Esophagus (tissue), 2 donors: ENCODE measurements around the gene PXYLP1. TPM values are rescaled to one million over a fixed set of nuclear protein-coding genes. Genes with fewer than 3 reads are reported as not detected.

Source experiments
- H3K27ac ChIP-seq, 2 donors: one replicate each; pipeline ENCODE4 v1.5.1; 2013; ENCODE audit warnings: low read depth in 2 of 2, mild to moderate bottlenecking in 2 of 2, inconsistent platforms in 1 of 2, low read length in 1 of 2, moderate library complexity in 1 of 2
- H3K27me3 ChIP-seq, 2 donors: one replicate each; pipeline ENCODE4 v1.6.1; 2013; ENCODE audit warnings: low read length in 2 of 2, control low read depth in 1 of 2, mild to moderate bottlenecking in 1 of 2; ENCODE audit not compliant: insufficient read depth in 2 of 2, control insufficient read depth in 1 of 2
- H3K36me3 ChIP-seq, 2 donors: one replicate each; pipeline ENCODE4 v1.6.1; 2013; ENCODE audit warnings: low read length in 1 of 2; ENCODE audit not compliant: control insufficient read depth in 2 of 2, insufficient read depth in 2 of 2
- H3K4me1 ChIP-seq, 2 donors: one replicate each; pipeline ENCODE4 v1.6.1; 2013; ENCODE audit warnings: low read length in 1 of 2; ENCODE audit not compliant: control insufficient read depth in 2 of 2, insufficient read depth in 2 of 2
- H3K4me3 ChIP-seq, 2 donors: one replicate each; pipeline ENCODE4 v1.5.1; 2013; ENCODE audit warnings: low read length in 2 of 2, mild to moderate bottlenecking in 2 of 2, low read depth in 1 of 2, moderate library complexity in 1 of 2
- H3K9me3 ChIP-seq, 2 donors: one replicate each; pipeline ENCODE4 v1.6.1; 2013; ENCODE audit warnings: mild to moderate bottlenecking in 2 of 2, low read depth in 1 of 2, low read length in 1 of 2, moderate library complexity in 1 of 2; ENCODE audit not compliant: control insufficient read depth in 2 of 2, insufficient read depth in 1 of 2
- WGBS, 2 donors: extraction: QIAGEN DNeasy Blood & Tissue Kit; methylation state at CpG; one replicate each; pipeline ENCODE4 v1.1.7; 2013; 5-methylcytosine and 5-hydroxymethylcytosine counted together
- polyA plus RNA-seq, 2 donors: library from polyadenylated mRNA; stranded (reverse); fragments of 200-250 nt; gene quantifications; one replicate each; pipeline ENCODE4 v1.2.3, GENCODE V29; 2013
- donor health status: healthy with polysubstance abuse.
- donor health status: Bipolar disorder and iron deficiency.

The PXYLP1 gene, protein sequence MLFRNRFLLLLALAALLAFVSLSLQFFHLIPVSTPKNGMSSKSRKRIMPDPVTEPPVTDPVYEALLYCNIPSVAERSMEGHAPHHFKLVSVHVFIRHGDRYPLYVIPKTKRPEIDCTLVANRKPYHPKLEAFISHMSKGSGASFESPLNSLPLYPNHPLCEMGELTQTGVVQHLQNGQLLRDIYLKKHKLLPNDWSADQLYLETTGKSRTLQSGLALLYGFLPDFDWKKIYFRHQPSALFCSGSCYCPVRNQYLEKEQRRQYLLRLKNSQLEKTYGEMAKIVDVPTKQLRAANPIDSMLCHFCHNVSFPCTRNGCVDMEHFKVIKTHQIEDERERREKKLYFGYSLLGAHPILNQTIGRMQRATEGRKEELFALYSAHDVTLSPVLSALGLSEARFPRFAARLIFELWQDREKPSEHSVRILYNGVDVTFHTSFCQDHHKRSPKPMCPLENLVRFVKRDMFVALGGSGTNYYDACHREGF
- 1 to 10 TPM; 1.1 to 1.2 TPM for polyA plus RNA-seq

DNA sequence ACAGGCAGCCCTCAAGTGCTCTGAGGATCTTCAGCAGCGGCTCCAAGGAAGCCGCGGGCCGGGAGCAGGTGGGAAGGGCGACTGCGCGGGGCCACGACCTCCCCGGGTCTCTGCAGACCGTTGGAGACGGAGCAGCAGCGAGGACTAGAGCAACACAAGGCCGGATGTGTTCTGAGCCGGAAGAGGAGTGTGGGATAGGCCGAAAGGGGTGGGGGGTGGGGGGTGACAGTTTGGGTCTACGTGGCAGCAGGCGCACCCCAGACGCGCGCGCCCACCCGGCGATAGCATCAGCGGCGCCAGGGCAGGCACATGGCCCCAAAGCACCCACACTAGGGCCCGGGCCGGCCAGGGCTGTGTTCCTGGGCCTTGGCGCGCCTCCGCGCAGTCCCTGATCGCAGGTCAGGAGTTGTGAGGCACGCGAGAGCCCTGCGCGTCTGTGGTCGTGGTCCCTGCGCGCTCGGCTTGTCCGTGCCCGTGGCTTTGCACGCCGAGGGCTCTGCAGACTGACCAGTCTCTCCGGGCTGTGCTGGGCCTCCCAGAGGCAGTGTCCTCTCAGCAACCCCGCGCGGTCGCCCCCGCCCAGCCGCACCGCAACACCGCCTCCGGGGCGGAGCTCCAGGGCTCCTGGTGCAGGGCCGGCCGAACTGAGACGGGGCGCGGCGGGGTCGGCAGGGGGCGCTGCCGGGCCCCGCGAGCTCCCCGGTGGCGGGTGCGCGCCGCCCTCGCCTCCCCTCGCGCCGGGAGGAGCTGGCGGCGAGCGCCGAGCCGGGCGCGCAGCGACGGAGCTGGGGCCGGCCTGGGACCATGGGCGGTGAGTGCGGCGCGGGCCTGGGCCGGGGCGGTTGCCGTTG, at the start of gene PXYLP1:
TSS of gene PXYLP1 (plus strand) at position 725 of the 851 bp plus-strand sequence. CDS start 28,351 bp downstream, outside the sequence.
- Histone ChIP-seq H3K36me3 (no peaks in the 10 kb centered on the region), H3K4me1 (peaks cover 2% of the 10 kb centered on the region in 2 donors), H3K9me3 (no peaks in the 10 kb centered on the region), H3K27me3 (no peaks in the 10 kb centered on the region), H3K4me3 (peak within 1 kb of the TSS; percentile 69 to 77), H3K27ac (peak within 1 kb of the TSS; percentile 55 to 65)
- WGBS, 2 donors: 1% methylated on average over 79 to 92 of the region's 92 CpGs

DNA sequence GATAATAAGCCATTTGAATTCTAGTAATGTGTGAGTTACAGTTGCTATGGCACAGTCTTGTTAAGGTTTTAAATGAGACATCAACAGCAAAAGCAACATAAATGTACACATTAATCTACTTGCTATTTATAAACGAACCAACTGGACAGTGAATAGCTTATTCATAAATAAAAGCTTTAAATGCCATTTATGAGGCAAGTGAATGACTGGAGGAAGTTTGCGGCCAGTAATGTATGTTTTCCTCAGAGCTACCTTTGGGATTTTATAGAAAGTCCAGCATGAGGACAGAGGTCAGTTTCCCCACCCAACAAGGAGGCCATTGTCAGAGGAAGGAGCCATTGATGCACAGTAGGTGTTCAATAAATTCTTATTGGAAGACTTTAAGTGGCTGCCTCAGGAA, 48.0 kb upstream of the PXYLP1 start:
- Histone ChIP-seq H3K27me3 (no peaks in the 10 kb centered on the region), H3K4me1 (no peaks in the 10 kb centered on the region), H3K9me3 (peaks cover 0 to 2% of the 10 kb centered on the region in 2 donors), H3K36me3 (no peaks in the 10 kb centered on the region), H3K27ac (no peak overlapping the region), H3K4me3 (no peak overlapping the region)
- WGBS, 2 donors: 38 to 70% methylated on average over 2 of the region's 2 CpGs

GRCh38 chr3:141184430-141184829, 47.2 kb upstream of the PXYLP1 start:
- no peaks in the 10 kb centered on the region for H3K27me3 ChIP-seq
- peaks cover 0 to 2% of the 10 kb centered on the region in 2 donors for H3K9me3 ChIP-seq
- WGBS, 2 donors: 68 to 78% methylated on average over 4 of the region's 4 CpGs
- H3K4me1 ChIP-seq: no peaks in the 10 kb centered on the region
- no peak overlapping the region for H3K27ac ChIP-seq
- no peaks in the 10 kb centered on the region for H3K36me3 ChIP-seq
- H3K4me3 ChIP-seq: no peak overlapping the region

GRCh38 chr3:141191097-141191749, 40.4 kb upstream of the PXYLP1 start:
- no peak overlapping the region for H3K4me3 ChIP-seq
- H3K36me3 ChIP-seq: no peaks in the 10 kb centered on the region
- WGBS, 2 donors: 74 to 91% methylated on average over 2 of the region's 2 CpGs
- H3K4me1 ChIP-seq: no peaks in the 10 kb centered on the region
- no peaks in the 10 kb centered on the region for H3K9me3 ChIP-seq
- no peak overlapping the region for H3K27ac ChIP-seq
- peaks cover 0 to 6% of the 10 kb centered on the region in 2 donors for H3K27me3 ChIP-seq

- no peak overlapping the region for H3K4me3 ChIP-seq
- H3K9me3 ChIP-seq: no peaks in the 10 kb centered on the region
- no peak overlapping the region for H3K27ac ChIP-seq
- H3K36me3 ChIP-seq: no peaks in the 10 kb centered on the region
- H3K4me1 ChIP-seq: no peaks in the 10 kb centered on the region
- 10 to 11% methylated on average over 11 of the region's 11 CpGs for WGBS, 2 donors
- H3K27me3 ChIP-seq: peaks cover 0 to 6% of the 10 kb centered on the region in 2 donors
Observed at GRCh38 chr3:141192345-141192744, 39.3 kb upstream of the PXYLP1 start.

DNA sequence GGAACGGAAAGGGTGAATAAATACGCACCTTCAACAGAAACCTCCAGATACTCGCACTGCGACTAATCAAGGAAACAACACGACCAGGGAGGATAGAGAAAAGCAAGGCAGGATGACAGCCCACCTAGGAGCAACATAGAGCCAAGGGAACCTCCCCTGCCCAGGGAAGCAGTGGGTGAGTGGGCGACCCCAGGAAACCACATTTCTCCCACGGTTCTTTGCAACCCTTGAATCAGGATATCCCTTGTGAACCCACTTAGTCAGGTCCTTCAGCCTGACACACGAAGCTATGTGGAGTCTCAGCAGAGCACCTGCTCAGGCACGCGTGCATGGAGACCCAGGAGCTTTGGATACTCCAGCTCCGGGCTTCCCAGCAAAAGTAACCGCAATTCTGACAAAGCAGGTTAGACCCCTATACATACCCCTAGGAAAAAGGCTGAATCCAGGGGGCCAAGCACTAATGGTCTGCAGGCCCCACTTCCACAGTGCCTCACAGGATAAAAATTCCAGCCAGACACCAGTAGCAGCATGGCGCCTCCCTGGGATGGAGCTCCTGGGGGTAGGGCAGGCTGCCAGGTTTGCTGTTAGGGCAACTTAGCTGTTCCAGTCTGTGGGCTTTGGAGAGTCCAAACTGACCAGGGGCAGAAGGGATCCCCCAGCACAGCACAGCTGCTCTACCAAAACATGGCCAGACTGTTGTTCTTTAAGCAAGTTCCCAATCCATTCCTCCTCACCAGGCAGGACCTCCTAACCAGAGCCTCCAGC, 38.4 kb upstream of the PXYLP1 start:
- Histone ChIP-seq H3K4me1 (no peaks in the 10 kb centered on the region), H3K36me3 (no peaks in the 10 kb centered on the region), H3K27me3 (peaks cover 0 to 6% of the 10 kb centered on the region in 2 donors), H3K27ac (no peak overlapping the region), H3K4me3 (no peak overlapping the region), H3K9me3 (no peaks in the 10 kb centered on the region)
- WGBS, 2 donors: 75 to 80% methylated on average over 13 of the region's 13 CpGs

DNA sequence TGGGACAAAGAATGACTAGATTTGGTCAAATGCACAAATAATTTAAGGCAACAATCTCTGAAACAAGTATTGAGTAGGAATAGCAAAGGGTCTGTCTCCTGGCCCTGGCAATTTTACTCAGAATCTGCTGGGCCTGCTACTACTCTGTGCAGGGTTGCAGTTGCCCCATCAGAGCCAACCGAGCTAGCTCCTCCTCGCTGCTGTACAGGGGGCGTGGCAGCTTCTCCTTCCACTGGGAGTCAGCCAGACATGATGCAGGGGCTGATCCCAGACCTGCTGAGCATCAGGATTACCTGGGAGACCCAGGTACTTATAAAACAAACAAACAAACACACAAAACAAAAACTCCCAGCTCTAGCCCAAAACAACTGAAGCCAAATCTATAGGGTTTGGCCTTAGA, 30.5 kb upstream of the PXYLP1 start:
- H3K36me3 ChIP-seq: no peaks in the 10 kb centered on the region
- H3K9me3 ChIP-seq: no peaks in the 10 kb centered on the region
- H3K4me1 ChIP-seq: no peaks in the 10 kb centered on the region
- WGBS, 2 donors: 53 to 59% methylated on average over 3 of the region's 3 CpGs
- H3K27ac ChIP-seq: no peak overlapping the region
- no peak overlapping the region for H3K4me3 ChIP-seq
- no peaks in the 10 kb centered on the region for H3K27me3 ChIP-seq

DNA sequence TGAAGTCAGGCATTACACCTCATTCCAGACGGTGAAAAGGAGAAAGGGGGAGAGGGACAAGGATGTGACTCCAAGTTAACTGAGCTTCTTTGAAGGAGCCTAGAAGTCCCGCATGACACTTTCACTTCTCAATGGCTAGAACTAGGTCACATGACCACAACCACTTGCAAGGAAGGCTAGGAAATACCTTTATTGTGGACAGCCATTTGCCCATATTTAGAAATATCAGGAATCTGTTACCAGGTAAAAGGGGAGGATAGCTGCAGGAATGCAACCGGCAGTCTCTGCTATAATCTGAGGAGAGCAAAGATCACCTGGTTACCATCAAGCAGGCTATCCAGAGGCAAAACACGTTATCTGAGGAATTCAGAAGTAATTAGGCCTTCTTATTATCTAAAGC, 28.9 kb upstream of the PXYLP1 start:
- WGBS, 2 donors: 85 to 86% methylated on average over 4 of the region's 4 CpGs
- Histone ChIP-seq H3K4me3 (no peak overlapping the region), H3K27ac (no peak overlapping the region)

DNA sequence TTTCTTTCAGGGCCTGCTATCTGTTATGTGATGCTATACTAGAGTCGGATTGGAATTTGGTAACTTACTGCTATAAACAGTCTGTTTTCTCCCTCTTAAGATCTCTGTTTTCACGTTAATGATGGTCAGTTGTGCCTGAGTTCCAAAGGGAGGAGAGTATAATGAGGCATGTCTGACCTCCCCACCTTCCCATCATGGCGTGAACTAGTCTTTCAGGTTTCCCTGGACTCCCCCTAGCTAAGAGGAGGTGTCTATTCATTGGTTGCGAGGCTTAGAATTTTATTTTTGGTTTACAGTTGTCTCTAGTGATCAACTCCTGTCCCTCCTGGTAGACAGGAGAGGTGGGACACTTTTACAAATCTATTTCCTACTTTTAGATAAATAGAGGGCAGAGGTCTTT, 27.8 kb upstream of the PXYLP1 start:
- Histone ChIP-seq H3K4me1 (no peaks in the 10 kb centered on the region), H3K36me3 (no peaks in the 10 kb centered on the region), H3K9me3 (no peaks in the 10 kb centered on the region), H3K27me3 (no peaks in the 10 kb centered on the region), H3K27ac (no peak overlapping the region), H3K4me3 (no peak overlapping the region)
- 78 to 79% methylated on average over 4 of the region's 4 CpGs for WGBS, 2 donors

More for the DNA sequence above, 28.9 kb upstream of the PXYLP1 start:
- Histone ChIP-seq H3K9me3 (no peaks in the 10 kb centered on the region), H3K27me3 (no peaks in the 10 kb centered on the region), H3K36me3 (no peaks in the 10 kb centered on the region), H3K4me1 (no peaks in the 10 kb centered on the region)
